ENCODE measurements around the gene LMF1. TPM values are rescaled to one million over a fixed set of nuclear protein-coding genes. Genes with fewer than 3 reads are reported as not detected.

LMF1 gene
- polyA plus RNA-seq, 1 donor from 2014 or later = 16.2 TPM

- TF ChIP-seq MXI1 (conservative IDR thresholded peaks at IDR 0.05; ENCODE audit: poor library complexity, severe bottlenecking) (no peak), POLR2AphosphoS5 (IDR thresholded peaks at IDR 0.05) (no peak), RAD21 (conservative IDR thresholded peaks at IDR 0.05) (no peak), TAF1 (IDR thresholded peaks at IDR 0.05; ENCODE audit: low read depth) (no peak), EP300 (conservative IDR thresholded peaks at IDR 0.05; ENCODE audit: poor library complexity, severe bottlenecking) (no peak), EZH2 (IDR thresholded peaks at IDR 0.05; ENCODE audit: borderline replicate concordance, insufficient read depth, low read length, poor library complexity, severe bottlenecking) (no peak), CTCF (IDR thresholded peaks at IDR 0.05; ENCODE audit: poor library complexity, severe bottlenecking) (no peak), REST (IDR thresholded peaks at IDR 0.05; ENCODE audit: borderline replicate concordance) (no peak), SMC3 (conservative IDR thresholded peaks at IDR 0.05; ENCODE audit: poor library complexity) (no peak)
- H3K36me3 ChIP-seq (ENCODE audit: insufficient read depth, low read length) = no peaks in the 10 kb centered on the region
- no peaks in the 10 kb centered on the region for H3K27me3 ChIP-seq (ENCODE audit: insufficient read depth, low read depth, low read length)
- no peaks in the 10 kb centered on the region for H3K9me2 ChIP-seq (ENCODE audit: insufficient read depth, low read length)
- H3K9ac ChIP-seq (ENCODE audit: low read length) = no peak overlapping the region
- no peaks in the 10 kb centered on the region for H3K79me2 ChIP-seq (replicated peaks; ENCODE audit: insufficient read depth, low read length)
- no peak overlapping the region for H2AFZ ChIP-seq (ENCODE audit: low read depth, low read length)
- H4K20me1 ChIP-seq (ENCODE audit: insufficient read depth) = no peaks in the 10 kb centered on the region
- H3F3A ChIP-seq (ENCODE audit: insufficient read depth, low read length, poor library complexity, severe bottlenecking) = no peaks in the 10 kb centered on the region
- H3K9me3 ChIP-seq (ENCODE audit: low read length) = no peaks in the 10 kb centered on the region
- H3K27ac ChIP-seq (ENCODE audit: low read length) = no peak overlapping the region
- H3K4me3 ChIP-seq (ENCODE audit: low read length) = no peak overlapping the region
- H3K4me2 ChIP-seq (ENCODE audit: low read length) = no peak overlapping the region
Measured at GRCh38 chr16:873243-873661, 97.5 kb downstream of the LMF1 start.

GRCh38 chr16:872436-873242 lies 98.1 kb downstream of the LMF1 start:
- Histone ChIP-seq H4K20me1 (ENCODE audit: insufficient read depth) (no peaks in the 10 kb centered on the region), H3K9me3 (ENCODE audit: low read length) (no peaks in the 10 kb centered on the region), H3K36me3 (ENCODE audit: insufficient read depth, low read length) (no peaks in the 10 kb centered on the region), H3F3A (ENCODE audit: insufficient read depth, low read length, poor library complexity, severe bottlenecking) (no peaks in the 10 kb centered on the region), H2AFZ (ENCODE audit: low read depth, low read length) (no peak overlapping the region), H3K27me3 (ENCODE audit: insufficient read depth, low read depth, low read length) (no peaks in the 10 kb centered on the region), H3K27ac (ENCODE audit: low read length) (no peak overlapping the region), H3K9ac (ENCODE audit: low read length) (no peak overlapping the region), H3K79me2 (replicated peaks; ENCODE audit: insufficient read depth, low read length) (no peaks in the 10 kb centered on the region), H3K4me2 (ENCODE audit: low read length) (no peak overlapping the region), H3K4me3 (ENCODE audit: low read length) (no peak overlapping the region), H3K9me2 (ENCODE audit: insufficient read depth, low read length) (no peaks in the 10 kb centered on the region)
- TF ChIP-seq EZH2 (IDR thresholded peaks at IDR 0.05; ENCODE audit: borderline replicate concordance, insufficient read depth, low read length, poor library complexity, severe bottlenecking) (no peak), RAD21 (conservative IDR thresholded peaks at IDR 0.05) (no peak), POLR2AphosphoS5 (IDR thresholded peaks at IDR 0.05) (no peak)

Measured in neural cell (in vitro differentiated cells).